Natural killer cell (primary cell): ENCODE measurements around the gene LINC01488. TPM values are rescaled to one million over a fixed set of nuclear protein-coding genes. Genes with fewer than 3 reads are reported as not detected.

ENCODE experiments used
- ATAC-seq, 3 donors: fragments of 150-1000 bp in 2 of 3; fragments of 200-7000 bp in 1 of 3; cut with Tn5 transposase; 1 replicate in 1 of 3; 2 replicates in 2 of 3; pipeline ENCODE4 v1.10.0; 2021; ENCODE audit warnings: mild to moderate bottlenecking in 2 of 3, moderate library complexity in 2 of 3
- DNase-seq, 2 donors: peaks; one replicate each; pipeline versions ENCODE4 v3.0.0 to v3.0.0-alpha.2; 2013 to 2021; ENCODE audit warnings: mixed read lengths in 1 of 2
- H3K27ac ChIP-seq: one replicate; pipeline ENCODE4 v1.5.1; 2013; ENCODE audit warnings: mild to moderate bottlenecking, low read length
- H3K27me3 ChIP-seq: one replicate; pipeline ENCODE4 v1.6.1; 2013; ENCODE audit warnings: low read length; ENCODE audit not compliant: control insufficient read depth, insufficient read depth
- H3K36me3 ChIP-seq: one replicate; pipeline ENCODE4 v1.6.1; 2013; ENCODE audit warnings: low read length; ENCODE audit not compliant: control insufficient read depth, insufficient read depth
- H3K4me1 ChIP-seq: one replicate; pipeline ENCODE4 v1.6.1; 2013; ENCODE audit warnings: low read length; ENCODE audit not compliant: control insufficient read depth, insufficient read depth
- H3K4me3 ChIP-seq: one replicate; pipeline ENCODE4 v1.5.1; 2013; ENCODE audit warnings: low read length
- H3K9me3 ChIP-seq: one replicate; pipeline ENCODE4 v1.6.1; 2013; ENCODE audit warnings: low read length; ENCODE audit not compliant: control insufficient read depth, insufficient read depth
- H3K27ac Mint-ChIP-seq, 2 donors: one replicate each; pipeline ENCODE4 v1.8.0; 2022; ENCODE audit warnings: mild to moderate bottlenecking in 2 of 2, mixed read lengths in 2 of 2, moderate library complexity in 1 of 2
- H3K27me3 Mint-ChIP-seq, 2 donors: one replicate each; pipeline ENCODE4 v1.8.0; 2022; ENCODE audit warnings: low read depth in 2 of 2, mixed read lengths in 2 of 2
- H3K36me3 Mint-ChIP-seq: one replicate; pipeline ENCODE4 v1.8.0; 2022; ENCODE audit warnings: mixed read lengths
- H3K4me1 Mint-ChIP-seq, 2 donors: one replicate each; pipeline ENCODE4 v1.8.0; 2022; ENCODE audit warnings: mixed read lengths in 2 of 2
- H3K4me3 Mint-ChIP-seq: one replicate; pipeline ENCODE4 v1.8.0; 2022; ENCODE audit warnings: mild to moderate bottlenecking, moderate library complexity, mixed read lengths
- H3K9me3 Mint-ChIP-seq, 2 donors: one replicate each; pipeline ENCODE4 v1.8.0; 2022; ENCODE audit warnings: mixed read lengths in 2 of 2
- WGBS: methylation state at CpG from one replicate; pipeline ENCODE4 v1.1.7; 2013; ENCODE audit warnings: missing lambda C conversion rate; ENCODE audit not compliant: insufficient coverage; 5-methylcytosine and 5-hydroxymethylcytosine counted together
- intact Hi-C: fragments of 100-400 bp; cut with micrococcal nuclease; formaldehyde crosslinking; loops from one replicate; pipeline ENCODE4 v1.14.2; 2022
- total RNA-seq, 4 donors: library from RNA; stranded (reverse); fragments of 120-200 nt in 1 of 4; gene quantifications; one replicate each; pipeline versions ENCODE4 v1.2.3 to v1.2.4, GENCODE V29; 2013 to 2022
- TF ChIP-seq, protein P1 (sequence below): fragments of 200-600 bp; IDR thresholded peaks from one replicate; pipeline ENCODE4 v1.8.0; 2022; ENCODE audit warnings: antibody characterized with exemption

Gene LINC01488
- total RNA-seq, 3 donors from 2014 or later (not counting 1 experiment from before 2014, with no cell fraction given) = not detected

DNA sequence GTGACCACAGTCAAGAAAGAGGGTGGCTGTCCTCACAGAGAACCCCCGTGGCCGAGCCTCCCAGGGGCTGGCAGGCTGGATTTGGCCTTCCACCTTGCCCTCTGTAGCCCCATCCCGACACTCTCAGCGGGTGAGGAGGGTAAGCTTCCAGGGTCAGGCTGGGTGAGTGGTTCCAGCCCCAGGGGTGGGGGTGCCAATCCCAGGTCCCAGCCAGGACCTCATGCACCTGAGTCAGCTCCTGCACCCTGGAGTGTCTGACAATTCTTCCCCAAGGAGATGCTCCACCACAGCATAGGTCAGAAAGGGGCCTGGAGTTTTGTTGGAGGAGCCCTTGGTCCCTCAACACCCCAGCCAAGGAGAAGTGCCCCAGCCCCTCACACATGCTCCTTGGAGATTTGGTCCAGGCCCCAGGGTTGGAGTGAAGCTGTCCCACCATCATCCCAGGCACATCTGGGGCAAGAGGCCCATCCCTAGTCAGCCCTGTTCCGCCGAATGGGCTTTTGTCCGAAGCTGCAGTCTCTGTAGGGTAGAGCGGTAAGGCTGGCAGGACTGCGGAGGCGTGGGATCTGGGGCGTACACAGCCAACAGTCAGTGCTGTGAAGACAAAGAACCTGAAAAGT lies 8.4 kb downstream of the LINC01488 start:
- Histone ChIP-seq H3K36me3 (no peaks in the 10 kb centered on the region), H3K4me1 (no peaks in the 10 kb centered on the region), H3K4me3 (no peak overlapping the region), H3K27me3 (no peaks in the 10 kb centered on the region), H3K27ac (no peak overlapping the region), H3K9me3 (no peaks in the 10 kb centered on the region)
- H3K27me3 Mint-ChIP-seq = peaks cover 2 to 8% of the 10 kb centered on the region in 2 donors
- no peak overlapping the region for H3K27ac Mint-ChIP-seq
- H3K4me3 Mint-ChIP-seq = no peak overlapping the region
- TF ChIP-seq, protein P1, sequence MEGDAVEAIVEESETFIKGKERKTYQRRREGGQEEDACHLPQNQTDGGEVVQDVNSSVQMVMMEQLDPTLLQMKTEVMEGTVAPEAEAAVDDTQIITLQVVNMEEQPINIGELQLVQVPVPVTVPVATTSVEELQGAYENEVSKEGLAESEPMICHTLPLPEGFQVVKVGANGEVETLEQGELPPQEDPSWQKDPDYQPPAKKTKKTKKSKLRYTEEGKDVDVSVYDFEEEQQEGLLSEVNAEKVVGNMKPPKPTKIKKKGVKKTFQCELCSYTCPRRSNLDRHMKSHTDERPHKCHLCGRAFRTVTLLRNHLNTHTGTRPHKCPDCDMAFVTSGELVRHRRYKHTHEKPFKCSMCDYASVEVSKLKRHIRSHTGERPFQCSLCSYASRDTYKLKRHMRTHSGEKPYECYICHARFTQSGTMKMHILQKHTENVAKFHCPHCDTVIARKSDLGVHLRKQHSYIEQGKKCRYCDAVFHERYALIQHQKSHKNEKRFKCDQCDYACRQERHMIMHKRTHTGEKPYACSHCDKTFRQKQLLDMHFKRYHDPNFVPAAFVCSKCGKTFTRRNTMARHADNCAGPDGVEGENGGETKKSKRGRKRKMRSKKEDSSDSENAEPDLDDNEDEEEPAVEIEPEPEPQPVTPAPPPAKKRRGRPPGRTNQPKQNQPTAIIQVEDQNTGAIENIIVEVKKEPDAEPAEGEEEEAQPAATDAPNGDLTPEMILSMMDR = no peak
- intact Hi-C loops = no loop called here
- ATAC-seq (no peak), DNase-seq (no peak)
- no peaks in the 10 kb centered on the region for H3K9me3 Mint-ChIP-seq
- WGBS = 92% methylated on average over 11 of the region's 11 CpGs
- H3K36me3 Mint-ChIP-seq = no peaks in the 10 kb centered on the region
- H3K4me1 Mint-ChIP-seq = no peaks in the 10 kb centered on the region

GRCh38 chr11:69490516-69490915 lies 9.1 kb downstream of the LINC01488 start:
- WGBS = 91% methylated on average over 10 of the region's 10 CpGs
- Histone ChIP-seq H3K4me1 (no peaks in the 10 kb centered on the region), H3K4me3 (no peak overlapping the region), H3K36me3 (no peaks in the 10 kb centered on the region), H3K27ac (no peak overlapping the region), H3K9me3 (no peaks in the 10 kb centered on the region), H3K27me3 (no peaks in the 10 kb centered on the region)
- H3K4me3 Mint-ChIP-seq = no peak overlapping the region
- intact Hi-C loops = no loop called here
- ATAC-seq = no peak
- no peaks in the 10 kb centered on the region for H3K4me1 Mint-ChIP-seq
- no peaks in the 10 kb centered on the region for H3K36me3 Mint-ChIP-seq
- no peak for DNase-seq
- H3K9me3 Mint-ChIP-seq = no peaks in the 10 kb centered on the region
- peaks cover 2 to 8% of the 10 kb centered on the region in 2 donors for H3K27me3 Mint-ChIP-seq
- no peak overlapping the region for H3K27ac Mint-ChIP-seq
- TF ChIP-seq, protein P1 = no peak

DNA sequence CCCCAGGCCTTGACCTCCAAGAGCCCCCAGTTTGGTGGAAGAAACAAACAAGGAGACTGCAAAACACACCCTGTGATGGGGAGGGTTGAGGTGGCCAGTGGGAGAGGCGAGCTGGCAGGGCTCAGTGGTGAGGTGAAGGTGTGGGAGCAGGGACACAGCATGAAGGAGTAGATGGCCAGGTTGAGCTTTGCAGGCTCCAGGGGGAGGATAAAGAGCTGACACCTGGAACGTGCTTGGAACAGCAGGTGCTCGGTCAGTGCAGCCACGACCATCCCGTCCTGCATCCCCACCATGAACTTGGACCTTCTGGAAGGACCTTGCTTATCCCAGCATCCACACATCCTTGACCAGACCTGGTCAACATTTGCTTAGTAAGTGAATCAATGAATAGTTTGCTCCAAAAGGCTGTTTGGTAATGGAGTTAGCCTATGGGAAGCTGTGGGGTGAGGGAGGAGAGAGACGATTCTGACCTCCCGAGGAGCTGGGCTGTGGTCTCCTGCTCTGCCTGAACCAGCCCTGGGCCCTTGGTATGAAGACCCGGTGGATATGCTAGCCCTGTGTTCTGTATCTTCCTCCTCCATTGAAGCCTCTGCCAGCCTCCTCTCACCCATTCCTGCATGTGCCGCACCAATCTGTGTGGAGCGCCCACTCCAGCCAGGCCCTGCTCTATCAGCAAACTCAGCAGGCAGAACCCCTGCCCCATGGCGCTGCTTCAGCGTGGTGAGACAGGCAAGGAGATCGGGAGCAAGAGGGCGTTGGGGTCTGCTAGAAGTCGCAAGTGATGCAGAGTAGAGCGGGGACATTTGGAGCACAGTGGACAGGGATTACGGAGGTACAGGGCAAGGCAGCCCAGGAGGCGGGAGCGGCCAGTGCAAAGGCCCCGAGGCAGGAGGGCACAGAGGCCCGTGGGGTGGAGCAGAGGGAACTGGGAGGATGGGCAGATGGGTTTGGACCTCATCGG lies 9.9 kb downstream of the LINC01488 start:
- no peaks in the 10 kb centered on the region for H3K4me1 Mint-ChIP-seq
- no peaks in the 10 kb centered on the region for H3K9me3 Mint-ChIP-seq
- H3K36me3 ChIP-seq = no peaks in the 10 kb centered on the region
- ATAC-seq (no peak), DNase-seq (no peak)
- H3K4me1 ChIP-seq = no peaks in the 10 kb centered on the region
- TF ChIP-seq, protein P1 = no peak
- no peaks in the 10 kb centered on the region for H3K9me3 ChIP-seq
- H3K27ac Mint-ChIP-seq = no peak overlapping the region
- H3K27ac ChIP-seq = no peak overlapping the region
- no peaks in the 10 kb centered on the region for H3K27me3 ChIP-seq
- H3K4me3 Mint-ChIP-seq = no peak overlapping the region
- no peak overlapping the region for H3K4me3 ChIP-seq
- intact Hi-C loops = no loop called here
- no peaks in the 10 kb centered on the region for H3K36me3 Mint-ChIP-seq
- peaks cover 7 to 8% of the 10 kb centered on the region in 2 donors for H3K27me3 Mint-ChIP-seq
- 90% methylated on average over 22 of the region's 22 CpGs for WGBS
